Type B pancreatic cell (in vitro differentiated cells): ENCODE data around the gene SPATA12. TPM values are rescaled to one million over a fixed set of nuclear protein-coding genes. Genes with fewer than 3 reads are reported as not detected.

Experiments used
- DNase-seq: peaks from one replicate; pipeline ENCODE4 v3.0.0; 2021; ENCODE audit warnings: mixed read lengths; ENCODE audit not compliant: unreplicated experiment; ENCODE audit errors: extremely low spot score
- H3K27ac Mint-ChIP-seq: 2 replicates; pipeline ENCODE4 v1.8.0; 2021; ENCODE audit warnings: mild to moderate bottlenecking, mixed read lengths
- H3K27me3 Mint-ChIP-seq: 2 replicates; pipeline ENCODE4 v1.8.0; 2021; ENCODE audit warnings: mixed read lengths
- H3K36me3 Mint-ChIP-seq: 2 replicates; pipeline ENCODE4 v1.8.0; 2021; ENCODE audit warnings: mixed read lengths
- H3K4me1 Mint-ChIP-seq: one replicate; pipeline ENCODE4 v1.8.0; 2021; ENCODE audit warnings: mixed read lengths; ENCODE audit not compliant: unreplicated experiment
- H3K4me3 Mint-ChIP-seq: 2 replicates; pipeline ENCODE4 v1.8.0; 2021; ENCODE audit warnings: mild to moderate bottlenecking, mixed read lengths
- H3K9me3 Mint-ChIP-seq: 2 replicates; pipeline ENCODE4 v1.8.0; 2021; ENCODE audit warnings: mixed read lengths
- CTCF ChIP-seq: fragments of 200-600 bp; sonication (generic); conservative IDR thresholded peaks from 2 replicates; pipeline ENCODE4 v1.5.0; 2021; ENCODE audit warnings: antibody characterized with exemption, mild to moderate bottlenecking
- total RNA-seq: library from RNA; stranded (reverse); gene quantifications from 2 replicates; pipeline ENCODE4 v1.2.1, GENCODE V29; 2021; ENCODE audit warnings: low replicate concordance

SPATA12 gene
- total RNA-seq, 1 donor from 2014 or later, result not detected

GRCh38 chr3:57052662-57053061 is 7.8 kb upstream of the SPATA12 start:
- Mint-ChIP-seq H3K36me3 (no peaks in the 10 kb centered on the region), H3K4me1 (peaks cover 10% of the 10 kb centered on the region), H3K27ac (no peak overlapping the region), H3K27me3 (no peaks in the 10 kb centered on the region), H3K4me3 (no peak overlapping the region), H3K9me3 (peaks cover 4% of the 10 kb centered on the region)
- no peak for DNase-seq
- no peak for TF ChIP-seq CTCF

- no peak overlapping the region for H3K4me3 Mint-ChIP-seq
- TF ChIP-seq CTCF, result no peak
- no peaks in the 10 kb centered on the region for H3K27me3 Mint-ChIP-seq
- no peaks in the 10 kb centered on the region for H3K36me3 Mint-ChIP-seq
- peaks cover 5% of the 10 kb centered on the region for H3K4me1 Mint-ChIP-seq
- peaks cover 2% of the 10 kb centered on the region for H3K9me3 Mint-ChIP-seq
- DNase-seq, result no peak
- H3K27ac Mint-ChIP-seq, result no peak overlapping the region
Measured at GRCh38 chr3:57053122-57053521, 7.3 kb upstream of the SPATA12 start.

GRCh38 chr3:57057351-57057750 is 3.1 kb upstream of the SPATA12 start:
- no peaks in the 10 kb centered on the region for H3K27me3 Mint-ChIP-seq
- H3K4me1 Mint-ChIP-seq, result peaks cover 6% of the 10 kb centered on the region
- no peak overlapping the region for H3K4me3 Mint-ChIP-seq
- no peaks in the 10 kb centered on the region for H3K36me3 Mint-ChIP-seq
- no peak for TF ChIP-seq CTCF
- DNase-seq, result no peak
- H3K9me3 Mint-ChIP-seq, result no peaks in the 10 kb centered on the region
- H3K27ac Mint-ChIP-seq, result no peak overlapping the region

GRCh38 chr3:57059411-57059810 is 1.1 kb upstream of the SPATA12 start:
- H3K27me3 Mint-ChIP-seq, result no peaks in the 10 kb centered on the region
- H3K4me3 Mint-ChIP-seq, result no peak overlapping the region
- H3K36me3 Mint-ChIP-seq, result no peaks in the 10 kb centered on the region
- TF ChIP-seq CTCF, result no peak
- no peak overlapping the region for H3K27ac Mint-ChIP-seq
- no peak for DNase-seq
- H3K9me3 Mint-ChIP-seq, result no peaks in the 10 kb centered on the region
- H3K4me1 Mint-ChIP-seq, result peaks cover 22% of the 10 kb centered on the region

- Mint-ChIP-seq H3K27me3 (no peaks in the 10 kb centered on the region), H3K36me3 (no peaks in the 10 kb centered on the region), H3K4me1 (peaks cover 28% of the 10 kb centered on the region), H3K9me3 (no peaks in the 10 kb centered on the region), H3K4me3 (no peak overlapping the region), H3K27ac (peak overlapping the region; percentile 82)
- TF ChIP-seq CTCF, result no peak
- DNase-seq, result no peak
Measured at GRCh38 chr3:57061556-57061955, 1.1 kb downstream of the SPATA12 start.

- Mint-ChIP-seq H3K4me3 (no peak overlapping the region), H3K27me3 (no peaks in the 10 kb centered on the region), H3K36me3 (no peaks in the 10 kb centered on the region), H3K9me3 (no peaks in the 10 kb centered on the region), H3K4me1 (peaks cover 28% of the 10 kb centered on the region), H3K27ac (peak overlapping the region; percentile 82)
- TF ChIP-seq CTCF, result no peak
- no peak for DNase-seq
Measured at GRCh38 chr3:57062101-57062631, 1.7 kb downstream of the SPATA12 start.
